Central memory CD8-positive, alpha-beta T cell (primary cell): ENCODE measurements around the gene RBL2.

Source experiments
- ATAC-seq: fragments of 150-1000 bp; cut with Tn5 transposase; replicated peaks from 2 replicates; pipeline ENCODE4 v1.10.0; 2022; ENCODE audit warnings: mild to moderate bottlenecking, moderate FRiP score, moderate number of reproducible peaks; ENCODE audit not compliant: poor library complexity, severe bottlenecking; ENCODE audit errors: extremely low read depth
- DNase-seq, 2 donors: peaks; one replicate each; pipeline ENCODE4 v3.0.0; 2021; ENCODE audit warnings: low spot score in 2 of 2
- H3K27ac Mint-ChIP-seq: one replicate; pipeline ENCODE4 v1.8.0; 2022; ENCODE audit warnings: low read depth, mild to moderate bottlenecking, moderate library complexity, mixed read lengths
- H3K27me3 Mint-ChIP-seq: one replicate; pipeline ENCODE4 v1.8.0; 2022; ENCODE audit warnings: mixed read lengths
- H3K36me3 Mint-ChIP-seq: one replicate; pipeline ENCODE4 v1.8.0; 2022; ENCODE audit warnings: mild to moderate bottlenecking, moderate library complexity, mixed read lengths; ENCODE audit not compliant: insufficient read depth
- H3K4me1 Mint-ChIP-seq: one replicate; pipeline ENCODE4 v1.8.0; 2022; ENCODE audit warnings: mixed read lengths
- H3K4me3 Mint-ChIP-seq: one replicate; pipeline ENCODE4 v1.8.0; 2022; ENCODE audit warnings: mild to moderate bottlenecking, moderate library complexity, mixed read lengths
- H3K9me3 Mint-ChIP-seq: one replicate; pipeline ENCODE4 v1.8.0; 2022; ENCODE audit warnings: mixed read lengths

The RBL2 gene

GRCh38 chr16:53428681-53429080 lies 5.6 kb upstream of the RBL2 start:
- ATAC-seq (no peak), DNase-seq (no peak)
- Mint-ChIP-seq H3K27ac (no peak overlapping the region), H3K36me3 (peaks cover under 1% of the 10 kb centered on the region), H3K4me3 (no peak overlapping the region), H3K9me3 (no peaks in the 10 kb centered on the region), H3K4me1 (no peaks in the 10 kb centered on the region), H3K27me3 (no peaks in the 10 kb centered on the region)

GRCh38 chr16:53429221-53429943 lies 4.9 kb upstream of the RBL2 start:
- ATAC-seq (no peak), DNase-seq (no peak)
- H3K27me3 Mint-ChIP-seq, result no peaks in the 10 kb centered on the region
- H3K36me3 Mint-ChIP-seq, result peaks cover 5% of the 10 kb centered on the region
- no peak overlapping the region for H3K27ac Mint-ChIP-seq
- H3K4me1 Mint-ChIP-seq, result no peaks in the 10 kb centered on the region
- H3K4me3 Mint-ChIP-seq, result no peak overlapping the region
- no peaks in the 10 kb centered on the region for H3K9me3 Mint-ChIP-seq

DNA sequence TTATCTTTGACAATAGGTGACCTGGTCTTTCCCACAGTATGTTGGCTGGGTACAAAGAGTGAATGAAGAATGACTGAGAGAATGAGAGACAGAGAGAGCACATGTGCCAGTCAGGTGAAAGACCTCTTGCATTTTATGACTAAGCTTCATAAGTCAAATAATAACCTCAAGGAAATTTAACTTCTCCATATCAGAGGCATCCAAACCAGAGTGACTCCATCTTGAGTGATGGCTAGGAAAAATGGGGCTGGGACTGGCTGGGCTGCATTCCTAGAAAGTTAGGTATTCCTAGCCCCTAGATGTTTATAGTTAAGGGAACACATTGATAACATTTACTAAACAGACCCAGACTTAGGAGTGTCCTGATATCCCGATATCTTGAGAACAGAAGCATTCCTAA lies 3.9 kb upstream of the RBL2 start:
- DNase-seq (no peak), ATAC-seq (no peak)
- H3K9me3 Mint-ChIP-seq, result no peaks in the 10 kb centered on the region
- H3K36me3 Mint-ChIP-seq, result peaks cover 13% of the 10 kb centered on the region
- H3K4me1 Mint-ChIP-seq, result peaks cover 3% of the 10 kb centered on the region
- no peaks in the 10 kb centered on the region for H3K27me3 Mint-ChIP-seq
- H3K4me3 Mint-ChIP-seq, result no peak overlapping the region
- H3K27ac Mint-ChIP-seq, result no peak overlapping the region

- ATAC-seq (no peak), DNase-seq (no peak)
- peaks cover 20% of the 10 kb centered on the region for H3K36me3 Mint-ChIP-seq
- peak overlapping the region; percentile 96 for H3K27ac Mint-ChIP-seq
- H3K4me1 Mint-ChIP-seq, result peaks cover 26% of the 10 kb centered on the region
- peak overlapping the region; percentile 98 for H3K4me3 Mint-ChIP-seq
- no peaks in the 10 kb centered on the region for H3K9me3 Mint-ChIP-seq
- no peaks in the 10 kb centered on the region for H3K27me3 Mint-ChIP-seq
Observed at GRCh38 chr16:53433509-53433908, 762 bp upstream of the RBL2 start.

- no peak for DNase-seq
- no peaks in the 10 kb centered on the region for H3K9me3 Mint-ChIP-seq
- H3K4me1 Mint-ChIP-seq, result peaks cover 27% of the 10 kb centered on the region
Observed at GRCh38 chr16:53433930-53434376, 318 bp upstream of the RBL2 start.

DNA sequence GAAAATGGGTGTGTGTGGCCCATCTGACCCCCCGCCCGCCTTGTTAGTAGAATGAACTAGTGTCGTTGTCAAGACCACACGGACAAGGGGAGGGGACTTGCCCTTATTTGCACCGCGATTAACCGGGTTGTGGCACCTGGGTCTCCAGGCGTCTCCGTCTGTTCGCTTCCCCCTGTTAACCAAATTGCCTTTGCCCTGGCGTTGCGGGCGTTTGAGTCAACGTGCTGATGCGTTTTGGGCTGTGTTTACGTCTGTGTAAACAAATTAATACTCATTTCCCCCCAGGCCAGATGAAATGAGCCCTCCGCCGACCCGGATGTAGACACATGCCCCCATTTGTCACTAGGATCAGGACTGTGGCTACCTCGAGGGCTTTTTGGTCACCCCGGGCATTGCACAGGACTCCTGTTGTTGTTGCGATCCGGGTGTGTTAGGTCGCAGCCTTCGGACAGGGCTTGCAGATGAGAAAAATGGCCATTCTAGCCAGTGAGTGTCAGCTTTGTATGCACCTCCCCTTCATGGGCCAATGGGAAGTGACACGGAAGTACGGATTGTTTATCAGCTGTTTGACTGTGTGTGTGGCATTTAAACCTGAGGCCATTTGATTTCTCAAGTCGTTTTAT lies 906 bp downstream of the RBL2 start:
- Mint-ChIP-seq H3K4me1 (peaks cover 27% of the 10 kb centered on the region), H3K9me3 (no peaks in the 10 kb centered on the region), H3K36me3 (peaks cover 23% of the 10 kb centered on the region), H3K4me3 (peak overlapping the region; percentile 98), H3K27ac (peak overlapping the region; percentile 96), H3K27me3 (no peaks in the 10 kb centered on the region)
- DNase-seq (peak; percentile 59 to 74), ATAC-seq (peak; percentile 79)

More at GRCh38 chr16:53433930-53434376, 318 bp upstream of the RBL2 start:
- H3K4me3 Mint-ChIP-seq, result peak overlapping the region; percentile 98
- H3K27ac Mint-ChIP-seq, result peak overlapping the region; percentile 96
- no peaks in the 10 kb centered on the region for H3K27me3 Mint-ChIP-seq
- peaks cover 20% of the 10 kb centered on the region for H3K36me3 Mint-ChIP-seq
- no peak for ATAC-seq

DNA sequence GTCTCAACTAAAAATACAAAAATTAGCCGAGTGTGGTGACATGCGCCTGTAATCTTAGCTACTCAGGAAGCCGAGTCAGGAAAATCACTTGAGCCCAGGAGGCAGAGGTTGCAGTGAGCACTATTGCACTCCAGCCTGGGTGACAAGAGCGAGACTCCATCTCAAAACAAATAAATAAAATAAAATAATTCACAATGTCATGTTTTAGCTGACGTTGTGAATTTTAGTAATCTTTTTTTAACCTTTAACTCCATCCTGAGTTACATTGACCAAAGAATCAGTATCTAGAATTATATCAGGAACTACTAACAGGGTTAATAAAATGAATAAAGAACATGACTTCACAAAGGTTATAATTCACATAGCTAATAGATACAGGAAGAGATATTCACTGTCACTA lies 5.9 kb downstream of the RBL2 start:
- ATAC-seq (no peak), DNase-seq (no peak)
- H3K27me3 Mint-ChIP-seq, result no peaks in the 10 kb centered on the region
- H3K4me3 Mint-ChIP-seq, result no peak overlapping the region
- H3K36me3 Mint-ChIP-seq, result peaks cover 43% of the 10 kb centered on the region
- H3K9me3 Mint-ChIP-seq, result no peaks in the 10 kb centered on the region
- H3K4me1 Mint-ChIP-seq, result peaks cover 26% of the 10 kb centered on the region
- no peak overlapping the region for H3K27ac Mint-ChIP-seq

DNA sequence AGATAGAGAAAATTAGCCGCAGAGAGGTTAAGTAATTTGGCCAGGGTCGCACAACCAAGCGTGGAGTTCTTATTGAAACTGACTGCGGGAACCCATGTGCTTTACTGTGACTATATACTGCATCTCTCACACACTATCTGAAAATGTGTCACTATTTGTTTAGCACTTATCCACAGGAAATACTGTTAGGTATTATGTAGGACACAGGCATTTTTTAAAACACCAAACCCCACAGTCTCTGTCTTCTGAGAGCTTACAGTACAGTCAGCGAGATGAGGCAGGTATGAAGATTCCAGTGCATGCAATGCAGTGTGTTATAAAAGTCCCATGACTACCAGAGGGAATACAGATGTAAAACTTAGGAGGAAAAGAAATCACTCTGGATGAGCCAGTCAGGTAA lies 11.3 kb downstream of the RBL2 start:
- Mint-ChIP-seq H3K4me1 (peaks cover 33% of the 10 kb centered on the region), H3K4me3 (peak overlapping the region; percentile 69), H3K27ac (peak overlapping the region; percentile 33), H3K36me3 (peaks cover 50% of the 10 kb centered on the region), H3K27me3 (no peaks in the 10 kb centered on the region), H3K9me3 (no peaks in the 10 kb centered on the region)
- ATAC-seq (peak; percentile 71), DNase-seq (no peak)

DNA sequence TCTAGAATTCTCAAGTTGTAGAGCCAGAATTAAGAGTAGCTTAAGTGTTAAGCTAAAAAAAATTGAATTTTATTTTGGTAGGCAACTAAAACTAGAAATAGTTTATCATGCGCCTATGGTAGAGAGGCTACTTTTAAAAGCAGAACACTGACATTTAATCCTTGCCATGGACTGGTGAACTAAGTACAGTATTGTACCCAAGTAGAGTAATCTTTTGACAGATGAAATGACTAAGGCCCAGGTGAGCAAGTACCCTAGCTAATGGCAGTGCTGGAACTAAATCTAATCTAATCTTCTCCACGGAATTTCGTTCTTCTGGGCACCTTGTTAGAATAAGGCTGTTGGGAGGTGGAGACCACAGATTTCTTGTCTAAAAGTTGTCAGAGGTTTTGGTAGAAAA lies 11.8 kb downstream of the RBL2 start:
- no peaks in the 10 kb centered on the region for H3K27me3 Mint-ChIP-seq
- peaks cover 33% of the 10 kb centered on the region for H3K4me1 Mint-ChIP-seq
- no peak for DNase-seq
- no peaks in the 10 kb centered on the region for H3K9me3 Mint-ChIP-seq
- peak overlapping the region; percentile 33 for H3K27ac Mint-ChIP-seq
- peaks cover 44% of the 10 kb centered on the region for H3K36me3 Mint-ChIP-seq
- no peak for ATAC-seq
- peak overlapping the region; percentile 69 for H3K4me3 Mint-ChIP-seq

DNA sequence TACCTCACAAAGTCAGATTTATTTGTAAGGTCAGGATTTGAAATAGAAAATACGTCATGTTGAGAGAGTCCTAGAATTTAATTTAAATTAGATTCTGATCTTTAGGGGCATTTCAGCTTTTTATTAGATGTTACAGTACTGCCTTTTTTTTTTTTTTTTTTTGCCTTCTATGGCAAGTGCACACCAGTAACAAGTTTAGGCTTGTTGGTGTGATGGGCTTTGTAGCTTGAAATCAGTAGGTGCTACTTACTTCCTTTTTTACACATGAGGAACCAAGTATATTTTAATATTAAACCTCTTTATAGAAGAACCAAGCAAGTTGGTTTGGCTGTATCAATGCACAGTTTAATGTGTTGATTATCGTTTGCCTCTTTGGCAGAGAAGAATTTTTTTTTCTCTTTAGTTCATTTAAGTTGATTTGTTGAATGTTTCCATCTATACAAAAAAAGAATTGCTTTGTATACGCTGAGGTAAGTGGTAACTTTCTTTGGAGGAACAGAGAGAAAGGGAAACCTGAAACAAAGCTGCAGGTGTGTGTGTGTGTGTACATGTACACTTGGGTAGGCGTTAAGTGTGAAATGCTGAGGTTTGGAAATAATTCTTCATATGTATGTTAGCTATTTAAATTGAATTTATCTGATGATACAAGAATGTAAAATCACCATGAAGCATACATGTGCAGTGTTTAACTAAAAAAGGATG lies 15.7 kb downstream of the RBL2 start:
- DNase-seq, result no peak
- Mint-ChIP-seq H3K36me3 (peaks cover 39% of the 10 kb centered on the region), H3K9me3 (no peaks in the 10 kb centered on the region), H3K4me3 (peak overlapping the region; percentile 77), H3K27ac (no peak overlapping the region), H3K4me1 (peaks cover 50% of the 10 kb centered on the region), H3K27me3 (no peaks in the 10 kb centered on the region)
- peak; percentile 27 for ATAC-seq

- Mint-ChIP-seq H3K27ac (peak overlapping the region; percentile 47), H3K9me3 (no peaks in the 10 kb centered on the region), H3K27me3 (no peaks in the 10 kb centered on the region), H3K4me1 (peaks cover 69% of the 10 kb centered on the region), H3K4me3 (peak overlapping the region; percentile 71), H3K36me3 (peaks cover 50% of the 10 kb centered on the region)
- DNase-seq (peak in 1 of 2 donors; percentile 13), ATAC-seq (peak; percentile 29)
Observed at GRCh38 chr16:53453928-53454327, 19.7 kb downstream of the RBL2 start.

- Mint-ChIP-seq H3K9me3 (no peaks in the 10 kb centered on the region), H3K4me1 (peaks cover 69% of the 10 kb centered on the region), H3K36me3 (peaks cover 64% of the 10 kb centered on the region), H3K27me3 (no peaks in the 10 kb centered on the region), H3K4me3 (peak overlapping the region; percentile 81), H3K27ac (peak overlapping the region; percentile 82)
- DNase-seq (peak in 1 of 2 donors; percentile 60), ATAC-seq (peak; percentile 75)
Observed at GRCh38 chr16:53456625-53457024, 22.4 kb downstream of the RBL2 start.
